Liver (tissue), 9 donors: Measurements from ENCODE around the gene DIO2. TPM values are rescaled to one million over a fixed set of nuclear protein-coding genes. Genes with fewer than 3 reads are reported as not detected.

Experiments
- DNase-seq: peaks from one replicate; pipeline ENCODE4 v3.0.0-alpha.2; 2017; ENCODE audit warnings: low spot score
- H3K27ac ChIP-seq, 2 donors: one replicate each; pipeline ENCODE4 v1.7.0; 2013; ENCODE audit warnings: inconsistent platforms in 2 of 2, low read length in 2 of 2, control low read depth in 1 of 2, low read depth in 1 of 2, mild to moderate bottlenecking in 1 of 2
- H3K27me3 ChIP-seq, 4 donors: one replicate each; pipeline versions ENCODE4 v1.6.1 to v1.7.0; 2013; ENCODE audit warnings: low read length in 3 of 4, inconsistent platforms in 1 of 4, mild to moderate bottlenecking in 1 of 4, moderate library complexity in 1 of 4; ENCODE audit not compliant: control insufficient read depth in 4 of 4, insufficient read depth in 4 of 4
- H3K36me3 ChIP-seq, 4 donors: one replicate each; pipeline versions ENCODE4 v1.6.1 to v1.7.0; 2013; ENCODE audit warnings: low read length in 3 of 4, mild to moderate bottlenecking in 3 of 4, low read depth in 1 of 4, moderate library complexity in 1 of 4; ENCODE audit not compliant: control insufficient read depth in 4 of 4, insufficient read depth in 3 of 4
- H3K4me1 ChIP-seq, 4 donors: one replicate each; pipeline versions ENCODE4 v1.6.1 to v1.7.0; 2013; ENCODE audit warnings: low read length in 3 of 4, mild to moderate bottlenecking in 3 of 4, moderate library complexity in 1 of 4; ENCODE audit not compliant: control insufficient read depth in 4 of 4, insufficient read depth in 4 of 4
- H3K4me3 ChIP-seq, 3 donors: one replicate each; pipeline versions ENCODE4 v1.6.1 to v1.7.0; 2013; ENCODE audit warnings: low read length in 3 of 3, control low read depth in 1 of 3, low read depth in 1 of 3, mild to moderate bottlenecking in 1 of 3
- H3K9ac ChIP-seq, 2 donors: one replicate each; pipeline ENCODE4 v1.7.0; 2013; ENCODE audit warnings: low read length in 2 of 2, mild to moderate bottlenecking in 2 of 2, moderate library complexity in 2 of 2, control low read depth in 1 of 2, low read depth in 1 of 2
- H3K9me3 ChIP-seq, 4 donors: one replicate each; pipeline versions ENCODE4 v1.6.1 to v1.7.0; 2013; ENCODE audit warnings: low read length in 3 of 4; ENCODE audit not compliant: control insufficient read depth in 4 of 4
- EGR1 ChIP-seq, 2 donors: IDR thresholded peaks; 2 replicates each; pipeline ENCODE4 v1.6.1; 2016 to 2018; ENCODE audit warnings: antibody characterized with exemption in 2 of 2, low read depth in 2 of 2
- FOXA1 ChIP-seq: IDR thresholded peaks from 2 replicates; pipeline ENCODE4 v1.6.1; 2016; ENCODE audit warnings: antibody characterized with exemption
- FOXA2 ChIP-seq: IDR thresholded peaks from 2 replicates; pipeline ENCODE4 v1.6.1; 2016; ENCODE audit warnings: antibody characterized with exemption
- HNF4A ChIP-seq, 2 donors: conservative IDR thresholded peaks; 2 replicates each; pipeline ENCODE4 v1.6.1; 2016; ENCODE audit warnings: antibody characterized with exemption in 2 of 2, mild to moderate bottlenecking in 2 of 2
- HNF4G ChIP-seq: IDR thresholded peaks from 2 replicates; pipeline ENCODE4 v1.6.1; 2016; ENCODE audit warnings: antibody characterized with exemption
- JUND ChIP-seq, 2 donors: IDR thresholded peaks; 2 replicates each; pipeline ENCODE4 v1.6.1; 2016; ENCODE audit warnings: antibody characterized with exemption in 2 of 2
- NR2F2 ChIP-seq: IDR thresholded peaks from 2 replicates; pipeline ENCODE4 v1.6.1; 2016; ENCODE audit warnings: antibody characterized with exemption
- RAD21 ChIP-seq, 2 donors: IDR thresholded peaks; 2 replicates each; pipeline ENCODE4 v1.6.1; 2016; ENCODE audit warnings: antibody characterized with exemption in 2 of 2, mild to moderate bottlenecking in 2 of 2
- REST ChIP-seq: IDR thresholded peaks from 2 replicates; pipeline ENCODE4 v1.6.1; 2016; ENCODE audit warnings: antibody characterized with exemption, mild to moderate bottlenecking
- RXRA ChIP-seq, 2 donors: IDR thresholded peaks; 2 replicates each; pipeline ENCODE4 v1.6.1; 2017 to 2018; ENCODE audit warnings: antibody characterized with exemption in 2 of 2, mild to moderate bottlenecking in 1 of 2
- SP1 ChIP-seq: IDR thresholded peaks from 2 replicates; pipeline ENCODE4 v1.6.1; 2018; ENCODE audit warnings: antibody characterized with exemption, mild to moderate bottlenecking
- YY1 ChIP-seq: IDR thresholded peaks from 2 replicates; pipeline ENCODE4 v1.6.1; 2016; ENCODE audit warnings: antibody characterized with exemption, mild to moderate bottlenecking
- WGBS: extraction: QIAGEN DNeasy Blood & Tissue Kit; methylation state at CpG from one replicate; pipeline ENCODE4 v1.1.7; 2013; 5-methylcytosine and 5-hydroxymethylcytosine counted together
- polyA plus RNA-seq, 2 donors: library from polyadenylated mRNA; stranded (reverse) in 1 of 2; unstranded in 1 of 2; fragments of 200-250 nt in 1 of 2; fragments of >200 nt in 1 of 2; fragmentation: Nextera tagmentation in 1 of 2; extraction: Ambion mirVana in 1 of 2; gene quantifications; one replicate each; pipeline versions ENCODE4 v1.2.1 to v1.2.3, GENCODE V29; 2013 to 2015
- total RNA-seq, 2 donors: library from RNA; depleted of rRNA; stranded (reverse); fragments of >200 nt; gene quantifications; one replicate each; pipeline ENCODE4 v1.2.3, GENCODE V29; 2014
- TF ChIP-seq, protein P1 (sequence below): IDR thresholded peaks from 2 replicates; pipeline ENCODE4 v1.6.1; 2016; ENCODE audit warnings: antibody characterized with exemption
- donor health status: healthy.
- donor health status: healthy.
- donor health status: healthy.
- donor health status: healthy.
- donor health status: healthy.

Gene DIO2
- total and polyA plus RNA-seq, 4 donors = under 0.01 to 0.23 (median 0.02) TPM; not detected in 1

DNA sequence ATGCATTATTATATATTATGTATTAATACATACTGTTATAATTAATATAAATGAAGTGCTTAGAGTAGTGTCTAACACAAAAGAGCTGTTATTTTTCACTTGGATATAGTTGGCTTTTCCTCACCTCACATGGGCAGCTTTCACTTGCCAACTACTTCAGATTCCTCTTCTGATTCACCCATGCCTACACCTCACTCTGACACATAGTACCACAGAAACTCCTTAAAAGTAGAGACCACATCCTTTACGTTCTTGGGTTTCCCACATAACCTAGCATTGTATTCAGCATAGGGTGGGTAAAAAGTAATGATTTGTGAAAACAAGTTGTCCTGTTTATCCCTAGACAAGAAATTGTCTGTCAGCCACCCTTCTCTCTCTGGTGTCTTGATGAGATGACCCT, 61.0 kb downstream of the DIO2 start:
- Histone ChIP-seq H3K4me3 (no peak overlapping the region), H3K27ac (no peak overlapping the region), H3K9ac (no peak overlapping the region), H3K27me3 (no peaks in the 10 kb centered on the region), H3K4me1 (no peaks in the 10 kb centered on the region), H3K36me3 (no peaks in the 10 kb centered on the region), H3K9me3 (no peaks in the 10 kb centered on the region)
- WGBS = 68% methylated on average over 1 of the region's 1 CpG
- TF ChIP-seq EGR1 (IDR thresholded peaks at IDR 0.05; ENCODE audit: low read depth in 2 of 2) (no peak), SP1 (no peak), NR2F2 (no peak), RXRA (IDR thresholded peaks at IDR 0.05) (no peak), JUND (IDR thresholded peaks at IDR 0.05) (no peak), FOXA2 (no peak), HNF4G (no peak), RAD21 (IDR thresholded peaks at IDR 0.05) (no peak), HNF4A (conservative IDR thresholded peaks at IDR 0.05) (no peak), YY1 (no peak), FOXA1 (no peak), REST (no peak)
- TF ChIP-seq, protein P1, sequence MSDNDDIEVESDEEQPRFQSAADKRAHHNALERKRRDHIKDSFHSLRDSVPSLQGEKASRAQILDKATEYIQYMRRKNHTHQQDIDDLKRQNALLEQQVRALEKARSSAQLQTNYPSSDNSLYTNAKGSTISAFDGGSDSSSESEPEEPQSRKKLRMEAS = no peak
- DNase-seq = no peak
